CD14-positive monocyte (primary cell): ENCODE measurements around the gene IDH1. TPM values are rescaled to one million over a fixed set of nuclear protein-coding genes. Genes with fewer than 3 reads are reported as not detected.

ENCODE experiments used
- DNase-seq, 3 donors: peaks; one replicate each; pipeline ENCODE4 v3.0.0-alpha.2; 2011 to 2022
- H2AFZ ChIP-seq: 2 replicates; pipeline ENCODE4 v1.6.0; 2012; ENCODE audit warnings: mild to moderate bottlenecking, low read depth, low read length, inconsistent platforms; ENCODE audit not compliant: insufficient read depth, poor library complexity, severe bottlenecking
- H3K27ac ChIP-seq, 2 donors: 1 replicate in 1 of 2; 2 replicates in 1 of 2; pipeline ENCODE4 v1.5.1; 2012 to 2013; ENCODE audit warnings: low read length in 2 of 2, control low read depth in 1 of 2, inconsistent platforms in 1 of 2, low read depth in 1 of 2, mild to moderate bottlenecking in 1 of 2
- H3K27me3 ChIP-seq, 2 donors: one replicate each; pipeline versions ENCODE4 v1.6.0 to v1.6.1; 2011 to 2013; ENCODE audit warnings: low read length in 2 of 2; ENCODE audit not compliant: control insufficient read depth in 2 of 2, insufficient read depth in 2 of 2
- H3K36me3 ChIP-seq, 2 donors: replicated peaks in 1 of 2; 1 replicate in 1 of 2; 2 replicates in 1 of 2; pipeline versions ENCODE4 v1.5.1 to v1.6.1; 2012 to 2013; ENCODE audit warnings: low read length in 2 of 2, control low read depth in 1 of 2, inconsistent platforms in 1 of 2, mild to moderate bottlenecking in 1 of 2; ENCODE audit not compliant: insufficient read depth in 2 of 2, control insufficient read depth in 1 of 2
- H3K4me1 ChIP-seq, 2 donors: 1 replicate in 1 of 2; 2 replicates in 1 of 2; pipeline versions ENCODE4 v1.5.1 to v1.6.1; 2012 to 2013; ENCODE audit warnings: low read length in 2 of 2, control low read depth in 1 of 2, inconsistent platforms in 1 of 2, mild to moderate bottlenecking in 1 of 2, moderate library complexity in 1 of 2; ENCODE audit not compliant: insufficient read depth in 2 of 2, control insufficient read depth in 1 of 2
- H3K4me2 ChIP-seq: replicated peaks from 2 replicates; pipeline ENCODE3; 2012; ENCODE audit warnings: low read length, moderate library complexity, mild to moderate bottlenecking; ENCODE audit not compliant: poor library complexity, severe bottlenecking; ENCODE audit errors: extremely low read depth
- H3K4me3 ChIP-seq, 3 experiments: fragments of 200-600 bp in 1 of 3; sonication (generic) in 1 of 3; replicated peaks in 1 of 3; 1 replicate in 2 of 3; 2 replicates in 1 of 3; pipeline ENCODE4 v1.5.1; 2011 to 2013; ENCODE audit warnings: low read length in 3 of 3, mild to moderate bottlenecking in 3 of 3, control low read depth in 2 of 3, low read depth in 2 of 3, inconsistent platforms in 1 of 3, moderate library complexity in 1 of 3
- H3K79me2 ChIP-seq: 2 replicates; pipeline ENCODE4 v1.6.0; 2012; ENCODE audit warnings: mild to moderate bottlenecking, control low read depth, inconsistent platforms, low read length, moderate library complexity; ENCODE audit not compliant: insufficient read depth
- H3K9ac ChIP-seq: 2 replicates; pipeline ENCODE4 v1.6.0; 2017; ENCODE audit warnings: low read length, mild to moderate bottlenecking; ENCODE audit not compliant: insufficient read depth, poor library complexity, severe bottlenecking
- H3K9me3 ChIP-seq, 2 donors: replicated peaks in 1 of 2; 1 replicate in 1 of 2; 2 replicates in 1 of 2; pipeline versions ENCODE4 v1.5.1 to v1.6.1; 2012 to 2013; ENCODE audit warnings: low read length in 2 of 2, control low read depth in 1 of 2; ENCODE audit not compliant: control insufficient read depth in 1 of 2, insufficient read depth in 1 of 2
- H4K20me1 ChIP-seq: 2 replicates; pipeline ENCODE4 v1.6.0; 2012; ENCODE audit warnings: mild to moderate bottlenecking, low read length, control low read depth, moderate library complexity; ENCODE audit not compliant: insufficient read depth
- H3K27ac Mint-ChIP-seq, 7 donors: one replicate each; pipeline ENCODE4 v1.8.0; 2020; ENCODE audit warnings: mild to moderate bottlenecking in 7 of 7, mixed read lengths in 7 of 7, moderate library complexity in 6 of 7, inconsistent platforms in 2 of 7
- H3K27me3 Mint-ChIP-seq, 3 donors: one replicate each; pipeline ENCODE4 v1.8.0; 2021 to 2022; ENCODE audit warnings: low read depth in 3 of 3, mild to moderate bottlenecking in 3 of 3, mixed read lengths in 3 of 3, moderate library complexity in 3 of 3, inconsistent platforms in 1 of 3
- H3K36me3 Mint-ChIP-seq, 2 donors: one replicate each; pipeline ENCODE4 v1.8.0; 2020; ENCODE audit warnings: mixed read lengths in 2 of 2, inconsistent platforms in 1 of 2, mild to moderate bottlenecking in 1 of 2
- H3K4me1 Mint-ChIP-seq: one replicate; pipeline ENCODE4 v1.8.0; 2020; ENCODE audit warnings: mild to moderate bottlenecking, mixed read lengths
- H3K4me3 Mint-ChIP-seq, 2 donors: one replicate each; pipeline ENCODE4 v1.8.0; 2020; ENCODE audit warnings: mild to moderate bottlenecking in 2 of 2, mixed read lengths in 2 of 2, moderate library complexity in 1 of 2
- H3K9me3 Mint-ChIP-seq, 7 donors: one replicate each; pipeline ENCODE4 v1.8.0; 2020 to 2022; ENCODE audit warnings: mixed read lengths in 7 of 7, mild to moderate bottlenecking in 6 of 7, moderate library complexity in 6 of 7, inconsistent platforms in 2 of 7
- WGBS: methylation state at CpG from one replicate; pipeline ENCODE4 v1.1.5; 2013; ENCODE audit warnings: missing lambda C conversion rate; ENCODE audit not compliant: insufficient coverage; 5-methylcytosine and 5-hydroxymethylcytosine counted together
- intact Hi-C, 2 donors: fragments of 100-400 bp; cut with micrococcal nuclease; formaldehyde crosslinking; loops; one replicate each; pipeline versions ENCODE4 v1.15.0 to v1.15.1; 2023
- polyA plus RNA-seq, 3 donors: library from polyadenylated mRNA; depleted of rRNA in 1 of 3; unstranded in 2 of 3; stranded (reverse) in 1 of 3; fragments of 300-500 nt in 2 of 3; fragments of >200 nt in 1 of 3; fragmentation: Illumina TruSeq in 2 of 3; gene quantifications; 1 replicate in 2 of 3; 2 replicates in 1 of 3; pipeline ENCODE4 v1.2.3, GENCODE V29; 2012 to 2021
- TF ChIP-seq, protein P1 (sequence below): fragments of 200-600 bp; IDR thresholded peaks from one replicate; pipeline ENCODE4 v1.8.0; 2022; ENCODE audit warnings: antibody characterized with exemption, mild to moderate bottlenecking

IDH1 gene
- polyA plus RNA-seq, 3 donors: 33.6 to 120 (median 115) TPM

- TF ChIP-seq, protein P1, sequence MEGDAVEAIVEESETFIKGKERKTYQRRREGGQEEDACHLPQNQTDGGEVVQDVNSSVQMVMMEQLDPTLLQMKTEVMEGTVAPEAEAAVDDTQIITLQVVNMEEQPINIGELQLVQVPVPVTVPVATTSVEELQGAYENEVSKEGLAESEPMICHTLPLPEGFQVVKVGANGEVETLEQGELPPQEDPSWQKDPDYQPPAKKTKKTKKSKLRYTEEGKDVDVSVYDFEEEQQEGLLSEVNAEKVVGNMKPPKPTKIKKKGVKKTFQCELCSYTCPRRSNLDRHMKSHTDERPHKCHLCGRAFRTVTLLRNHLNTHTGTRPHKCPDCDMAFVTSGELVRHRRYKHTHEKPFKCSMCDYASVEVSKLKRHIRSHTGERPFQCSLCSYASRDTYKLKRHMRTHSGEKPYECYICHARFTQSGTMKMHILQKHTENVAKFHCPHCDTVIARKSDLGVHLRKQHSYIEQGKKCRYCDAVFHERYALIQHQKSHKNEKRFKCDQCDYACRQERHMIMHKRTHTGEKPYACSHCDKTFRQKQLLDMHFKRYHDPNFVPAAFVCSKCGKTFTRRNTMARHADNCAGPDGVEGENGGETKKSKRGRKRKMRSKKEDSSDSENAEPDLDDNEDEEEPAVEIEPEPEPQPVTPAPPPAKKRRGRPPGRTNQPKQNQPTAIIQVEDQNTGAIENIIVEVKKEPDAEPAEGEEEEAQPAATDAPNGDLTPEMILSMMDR: no peak
- no peaks in the 10 kb centered on the region for H3K9me3 ChIP-seq
- no peaks in the 10 kb centered on the region for H3K79me2 ChIP-seq
- H3K4me2 ChIP-seq: no peak within 1 kb of the TSS
- Mint-ChIP-seq H3K27ac (peak within 1 kb of the TSS in 2 of 7 donors; percentile 24 to 33), H3K36me3 (no peaks in the 10 kb centered on the region), H3K27me3 (peaks cover 0 to 6% (median under 1%) of the 10 kb centered on the region in 3 donors), H3K4me3 (no peak within 1 kb of the TSS), H3K4me1 (no peaks in the 10 kb centered on the region), H3K9me3 (peaks cover 0 to 3% (median 0%) of the 10 kb centered on the region in 7 donors)
- H4K20me1 ChIP-seq: no peaks in the 10 kb centered on the region
- no peak within 1 kb of the TSS for H3K4me3 ChIP-seq
- no peaks in the 10 kb centered on the region for H3K36me3 ChIP-seq
- no peaks in the 10 kb centered on the region for H3K27me3 ChIP-seq
- H3K27ac ChIP-seq: no peak within 1 kb of the TSS
- no peak within 1 kb of the TSS for H2AFZ ChIP-seq
- H3K9ac ChIP-seq: no peak within 1 kb of the TSS
- no peaks in the 10 kb centered on the region for H3K4me1 ChIP-seq
- intact Hi-C loops: no loop called here
- DNase-seq: no peak
- WGBS: 94% methylated on average over 5 of the region's 10 CpGs
Measured at GRCh38 chr2:208189810-208190503, 64.9 kb downstream of the IDH1 start, which contains the start of gene C2orf80. C2orf80 (minus strand) TSS chr2:208190030; CDS start chr2:208186986, 3,044 bp downstream.

DNA sequence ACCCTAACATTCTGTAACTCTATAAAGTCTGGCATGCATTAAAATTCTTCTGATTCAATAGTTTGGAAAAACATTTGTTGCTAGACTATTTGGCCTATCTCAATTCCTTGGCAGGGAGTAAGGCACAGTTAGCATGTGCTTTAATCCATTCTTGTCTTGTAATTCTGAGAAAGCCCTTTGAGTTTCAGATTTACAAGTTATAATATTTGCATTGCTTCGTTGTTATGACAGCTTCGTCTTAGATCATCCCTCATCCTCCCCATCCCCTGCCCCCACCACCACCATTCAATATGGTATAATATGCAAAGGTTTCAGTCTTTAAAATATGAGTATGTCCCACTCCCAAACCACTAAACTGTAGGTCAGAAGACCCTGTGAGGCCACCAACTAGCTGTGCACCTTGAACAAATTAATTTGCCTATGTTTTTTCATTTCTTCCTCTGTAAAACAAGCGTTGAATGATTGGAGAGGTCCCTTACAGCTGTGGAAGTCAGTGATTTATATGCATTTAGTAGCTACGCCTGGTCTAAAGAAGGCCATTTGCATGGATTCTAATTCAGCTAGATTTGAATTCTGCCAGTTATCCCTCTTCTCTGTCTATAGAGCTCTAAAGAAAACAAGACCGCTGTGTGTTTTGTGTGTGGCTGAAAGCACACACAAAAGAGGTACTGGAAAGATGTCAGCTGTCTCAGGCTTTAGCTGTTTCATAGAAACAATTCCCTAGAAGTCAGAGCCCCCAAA, 65.6 kb downstream of the IDH1 start:
- Histone ChIP-seq H3K36me3 (no peaks in the 10 kb centered on the region), H3K9ac (no peak overlapping the region), H3K27ac (no peak overlapping the region), H3K4me3 (no peak overlapping the region), H4K20me1 (no peaks in the 10 kb centered on the region), H3K4me1 (peaks cover 1 to 2% of the 10 kb centered on the region in 2 donors), H3K79me2 (no peaks in the 10 kb centered on the region), H3K4me2 (no peak overlapping the region), H2AFZ (no peak overlapping the region), H3K9me3 (no peaks in the 10 kb centered on the region), H3K27me3 (no peaks in the 10 kb centered on the region)
- 80% methylated on average over 1 of the region's 5 CpGs for WGBS
- Mint-ChIP-seq H3K27ac (no peak overlapping the region), H3K27me3 (peaks cover 0 to 6% (median 0%) of the 10 kb centered on the region in 3 donors), H3K4me3 (no peak overlapping the region), H3K4me1 (peaks cover 4% of the 10 kb centered on the region), H3K9me3 (peaks cover 0 to 3% (median 0%) of the 10 kb centered on the region in 7 donors), H3K36me3 (no peaks in the 10 kb centered on the region)
- no peak for DNase-seq
- intact Hi-C loops: no loop called here
- TF ChIP-seq, protein P1: no peak
